ENCODE data around the gene MSMB.
"Not testable (repeated sequence)": the region's sequence is repeated elsewhere in the genome, so short reads cannot be mapped to it uniquely, and the experiment has no call there.

The MSMB gene

DNA sequence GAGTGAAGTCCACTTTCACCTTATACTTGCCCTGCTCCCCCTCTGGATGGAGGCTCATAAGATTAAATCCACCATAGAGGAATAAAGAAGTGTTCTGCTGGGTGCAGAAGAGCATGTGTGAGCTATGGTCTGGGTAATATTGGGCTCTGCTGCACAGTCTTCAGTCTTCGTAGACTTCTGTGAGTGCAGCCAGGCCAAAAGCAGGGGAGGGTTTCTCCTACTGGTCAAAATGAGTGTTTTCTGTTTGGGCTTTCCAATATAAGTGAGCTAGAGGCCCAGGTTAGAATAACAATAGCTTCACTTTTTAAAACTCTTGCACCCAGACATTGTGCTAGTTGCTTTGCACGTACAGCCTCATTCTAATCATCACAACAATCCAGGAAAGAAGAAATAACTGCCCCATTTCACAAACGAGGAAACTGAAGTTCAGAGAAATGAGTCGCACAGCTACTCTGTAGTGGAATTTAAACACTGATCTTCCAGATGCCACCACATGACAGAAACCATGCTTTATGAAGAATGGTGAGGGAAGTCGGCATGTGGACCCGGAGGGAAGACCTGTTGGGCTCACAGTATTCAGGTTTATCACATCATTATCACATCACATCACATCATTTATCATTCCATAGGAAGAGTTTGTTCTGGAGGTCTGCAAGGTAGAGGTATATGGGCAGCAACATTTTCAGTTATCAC is 23.8 kb upstream of the MSMB start:
- no peak for DNase-seq (ENCODE audit: low read depth in 2 of 2)

GRCh38 chr10:46068905-46069304 is 22.8 kb upstream of the MSMB start:
- no peak for DNase-seq (ENCODE audit: low read depth in 2 of 2)

DNA sequence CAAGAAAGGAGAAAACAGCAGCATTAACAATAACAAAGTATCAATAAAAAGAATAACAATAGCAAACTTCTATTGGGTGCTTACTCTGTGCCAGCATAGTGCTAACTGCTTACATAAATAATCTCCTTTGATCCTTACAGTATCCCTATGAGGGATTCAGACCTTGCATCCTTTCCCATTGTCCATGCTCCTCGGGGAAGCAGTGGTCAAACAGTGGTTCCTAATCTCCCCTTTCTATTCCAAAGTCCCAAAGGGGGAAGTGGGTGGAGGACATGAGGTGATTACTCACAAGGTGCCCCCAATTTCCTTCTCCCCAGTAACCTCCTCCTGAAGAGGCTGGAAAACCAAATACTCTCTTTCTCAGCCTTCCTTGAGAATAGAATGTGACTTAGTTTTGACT is 22.0 kb upstream of the MSMB start:
- DNase-seq (ENCODE audit: low read depth in 2 of 2): no peak

- no peak for DNase-seq (ENCODE audit: low read depth in 2 of 2)
Measured at GRCh38 chr10:46064269-46064817, 18.3 kb upstream of the MSMB start.

DNA sequence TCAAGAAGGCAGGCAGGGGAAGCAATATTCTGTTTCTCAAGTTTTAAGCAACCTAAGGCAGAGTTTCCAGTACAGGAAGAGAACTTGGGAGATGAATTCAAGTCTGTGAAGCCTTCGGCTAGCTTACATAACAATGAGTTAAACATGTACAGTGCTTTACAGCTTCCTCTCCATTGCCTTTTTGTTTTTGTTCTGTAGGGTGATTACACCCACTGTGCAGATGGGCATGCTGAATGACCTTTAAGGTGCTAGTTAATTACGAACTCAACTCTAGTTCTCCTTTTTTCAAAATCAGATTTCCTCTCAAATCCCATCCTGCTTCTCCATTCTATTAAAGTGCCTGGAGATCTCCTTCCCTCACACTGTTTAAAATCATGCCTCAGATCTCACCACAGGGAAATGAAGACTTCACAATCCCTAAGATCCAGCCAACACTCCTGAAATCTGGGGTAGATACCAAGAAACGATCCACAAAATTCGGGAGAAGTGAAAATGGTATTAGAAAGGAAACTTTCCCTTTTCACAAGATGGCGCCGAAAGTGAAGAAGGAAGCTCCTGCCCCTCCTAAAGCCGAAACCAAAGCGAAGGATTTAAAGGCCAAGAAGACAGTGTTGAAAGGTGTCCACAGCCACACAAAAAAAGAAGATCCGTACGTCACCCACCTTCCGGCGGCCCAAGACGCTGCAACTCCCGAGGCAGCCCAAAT is 16.8 kb upstream of the MSMB start:
- DNase-seq (ENCODE audit: low read depth in 2 of 2): no peak

- no peak for DNase-seq (ENCODE audit: low read depth in 2 of 2)
Measured at GRCh38 chr10:46060706-46061105, 14.6 kb upstream of the MSMB start.

DNA sequence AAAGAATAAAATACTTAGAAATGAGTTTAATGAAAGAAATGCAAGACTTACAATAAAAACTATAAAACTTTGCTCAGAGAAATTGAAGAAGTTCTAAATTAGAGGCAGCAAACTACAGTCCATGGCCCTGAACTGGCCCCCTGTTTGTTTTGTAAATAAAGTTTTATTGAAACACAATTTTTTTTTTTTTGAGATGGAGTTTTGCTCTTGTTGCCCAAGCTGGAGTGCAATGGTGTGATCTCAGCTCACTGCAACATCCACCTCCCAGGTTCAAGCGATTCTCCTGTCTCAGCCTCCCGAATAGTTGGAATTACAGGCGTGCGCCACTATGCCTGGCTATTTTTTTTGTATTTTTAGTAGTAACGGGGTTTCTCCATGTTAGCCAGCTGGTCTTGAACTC is 11.9 kb upstream of the MSMB start:
- DNase-seq (ENCODE audit: low read depth in 2 of 2): not testable (repeated sequence)

DNA sequence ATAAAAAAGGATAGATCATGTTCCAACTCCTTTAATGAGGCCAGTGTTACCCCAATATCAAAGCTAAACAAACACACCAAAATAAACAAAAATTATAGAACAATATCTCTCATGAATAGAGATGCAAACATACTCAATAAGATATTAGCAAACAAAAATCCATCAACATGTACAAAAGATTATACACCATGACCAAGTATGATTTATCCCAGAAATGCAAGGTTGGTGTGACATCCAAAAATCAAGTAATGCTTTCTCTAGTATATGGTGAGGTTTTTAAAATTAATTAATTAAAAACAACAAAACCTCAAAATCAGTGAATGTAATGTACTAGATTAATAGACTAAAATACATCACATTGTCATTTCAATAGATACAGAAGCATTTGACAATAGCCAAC is 11.0 kb upstream of the MSMB start:
- no peak for DNase-seq (ENCODE audit: low read depth in 2 of 2)

DNA sequence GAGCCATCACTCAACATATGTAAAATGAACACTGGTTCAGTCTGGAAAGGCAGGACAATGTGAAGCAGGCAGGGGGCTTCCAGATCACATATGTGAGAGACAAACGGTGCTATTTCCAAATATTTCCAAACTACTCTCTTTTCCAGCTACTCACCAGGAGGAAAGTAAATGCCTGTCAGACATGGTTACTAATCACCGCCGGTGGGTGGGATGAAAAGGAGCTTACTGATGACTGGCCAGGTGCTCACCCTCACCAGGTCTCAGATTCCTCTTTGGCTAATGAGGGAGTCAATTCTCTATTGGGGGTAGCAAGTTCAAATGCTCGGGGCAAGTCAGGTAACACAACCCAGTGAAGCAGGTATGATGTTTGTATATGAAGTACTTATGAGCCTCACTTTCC is 9.7 kb upstream of the MSMB start:
- DNase-seq (ENCODE audit: low read depth in 2 of 2): no peak

- no peak for DNase-seq (ENCODE audit: low read depth in 2 of 2)
Measured at GRCh38 chr10:46053534-46054434, 7.7 kb upstream of the MSMB start.

DNA sequence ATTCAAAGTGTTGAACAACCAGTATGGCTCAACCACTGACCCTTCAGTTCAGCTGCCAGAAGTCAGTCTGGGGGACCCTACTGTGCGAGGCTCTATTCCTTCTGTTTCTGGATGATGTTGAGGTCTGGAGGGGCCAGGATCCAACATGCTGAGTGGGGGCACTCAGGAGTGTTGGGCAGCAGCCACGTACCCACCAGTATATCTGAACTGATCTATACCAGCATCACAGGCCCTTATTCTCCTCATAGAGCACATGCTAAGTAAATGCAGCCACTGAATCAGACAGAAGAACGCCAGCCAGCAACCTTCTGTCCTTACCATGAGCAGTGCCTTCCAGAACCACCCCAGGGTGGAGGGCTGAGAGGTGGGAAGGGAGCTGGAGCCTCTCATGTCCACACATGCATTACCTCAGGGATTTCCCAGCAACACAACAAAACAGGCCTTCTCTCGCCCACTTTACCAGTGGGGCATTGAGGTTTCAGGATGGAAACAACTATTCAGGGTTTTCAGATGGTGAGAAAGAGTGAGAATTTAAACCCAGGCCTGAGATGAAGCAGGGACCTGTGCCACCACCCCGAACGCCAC is 6.8 kb upstream of the MSMB start:
- no peak for DNase-seq (ENCODE audit: low read depth in 2 of 2)

- DNase-seq (ENCODE audit: low read depth in 2 of 2): no peak
Measured at GRCh38 chr10:46052057-46052790, 6.2 kb upstream of the MSMB start.

DNA sequence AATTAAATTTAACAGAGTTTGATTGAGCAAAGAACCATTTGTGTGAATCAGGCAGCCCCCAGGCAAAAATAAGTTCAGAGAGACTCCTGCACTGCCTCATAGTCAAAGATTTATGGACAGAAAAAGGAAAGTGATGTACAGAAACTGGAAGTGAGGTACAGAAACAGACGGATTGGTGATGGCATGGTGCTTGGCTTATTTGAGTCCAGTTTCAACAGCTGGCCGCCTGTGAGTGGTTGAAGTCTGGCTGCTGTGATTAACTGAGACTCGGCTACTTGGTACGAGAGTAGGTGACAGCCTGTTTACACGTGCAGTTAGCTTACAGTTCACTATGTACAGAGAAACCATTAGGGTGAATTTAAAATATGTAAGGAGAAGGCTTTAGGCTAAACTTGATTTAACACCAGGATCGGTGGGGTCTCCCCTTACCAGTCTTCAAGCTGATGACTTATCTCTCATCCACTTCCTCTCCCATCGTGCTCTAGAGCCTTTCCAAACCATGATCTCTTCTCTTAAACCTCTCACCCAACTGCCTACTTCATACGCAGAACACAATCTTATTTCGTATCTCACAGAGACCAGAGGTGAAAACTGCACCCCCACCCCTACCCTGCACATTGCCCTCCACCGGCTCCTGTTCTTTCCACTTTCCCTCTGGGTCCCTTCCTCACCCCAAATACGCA is 5.0 kb upstream of the MSMB start:
- no peak for DNase-seq (ENCODE audit: low read depth in 2 of 2)

DNA sequence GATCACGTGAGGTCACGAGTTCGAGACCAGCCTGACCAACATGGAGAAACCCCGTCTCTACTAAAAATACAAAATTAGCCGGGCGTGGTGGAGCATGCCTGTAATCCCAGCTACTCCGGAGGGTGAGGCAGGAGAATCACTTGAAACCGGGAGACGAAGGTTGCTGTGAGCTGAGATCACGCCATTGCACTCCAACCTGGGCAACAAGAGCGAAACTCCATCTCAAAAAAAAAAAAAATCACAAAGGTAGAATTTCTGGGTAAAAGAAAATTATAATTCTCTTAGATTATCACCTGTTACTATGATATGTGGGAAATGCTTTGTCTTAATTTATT is 3.4 kb upstream of the MSMB start:
- not testable (repeated sequence) for DNase-seq (ENCODE audit: low read depth in 2 of 2)

- DNase-seq (ENCODE audit: low read depth in 2 of 2): no peak
Measured at GRCh38 chr10:46048152-46048551, 2.1 kb upstream of the MSMB start.

GRCh38 chr10:46042527-46042926 is 3.5 kb downstream of the MSMB start:
- no peak for DNase-seq (ENCODE audit: low read depth in 2 of 2)

DNA sequence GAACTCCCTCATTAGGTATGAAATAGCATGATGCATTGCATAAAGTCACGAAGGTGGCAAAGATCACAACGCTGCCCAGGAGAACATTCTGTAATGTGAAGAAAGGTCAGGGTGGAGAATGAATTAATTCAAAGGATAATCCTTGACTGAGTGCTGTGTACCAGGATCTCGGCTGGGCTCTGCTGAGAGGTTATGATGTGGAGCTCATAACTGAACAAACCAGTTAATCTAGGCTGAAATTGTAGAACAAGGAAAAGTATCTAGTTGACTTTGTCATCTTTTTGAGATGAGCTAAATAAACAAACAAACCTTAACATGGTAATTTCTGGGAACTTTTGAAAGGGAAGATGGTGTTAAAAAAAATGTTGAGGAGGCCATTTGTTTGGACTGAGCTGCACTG is 6.1 kb downstream of the MSMB start:
- DNase-seq (ENCODE audit: low read depth in 2 of 2): no peak

GRCh38 chr10:46037107-46037825 is 8.8 kb downstream of the MSMB start:
- no peak for DNase-seq (ENCODE audit: low read depth in 2 of 2)

GRCh38 chr10:46035923-46036849 is 9.9 kb downstream of the MSMB start:
- DNase-seq (ENCODE audit: low read depth in 2 of 2): no peak

Measured in stimulated activated CD4-positive, alpha-beta T cell treated with anti-CD3 and anti-CD28 coated beads, Interleukin-1b, Interleukin-23, amount 100 ng/mL, for 1 hour (primary cell).